T-helper 22 cell (primary cell): ENCODE results near the gene CHCHD3.
"Not testable (repeated sequence)": the region's sequence is repeated elsewhere in the genome, so short reads cannot be mapped to it uniquely, and the experiment has no call there.

ENCODE experiments used
- DNase-seq: peaks from one replicate; pipeline ENCODE4 v3.0.0-alpha.2; 2020; ENCODE audit warnings: low read depth

Gene CHCHD3

DNA sequence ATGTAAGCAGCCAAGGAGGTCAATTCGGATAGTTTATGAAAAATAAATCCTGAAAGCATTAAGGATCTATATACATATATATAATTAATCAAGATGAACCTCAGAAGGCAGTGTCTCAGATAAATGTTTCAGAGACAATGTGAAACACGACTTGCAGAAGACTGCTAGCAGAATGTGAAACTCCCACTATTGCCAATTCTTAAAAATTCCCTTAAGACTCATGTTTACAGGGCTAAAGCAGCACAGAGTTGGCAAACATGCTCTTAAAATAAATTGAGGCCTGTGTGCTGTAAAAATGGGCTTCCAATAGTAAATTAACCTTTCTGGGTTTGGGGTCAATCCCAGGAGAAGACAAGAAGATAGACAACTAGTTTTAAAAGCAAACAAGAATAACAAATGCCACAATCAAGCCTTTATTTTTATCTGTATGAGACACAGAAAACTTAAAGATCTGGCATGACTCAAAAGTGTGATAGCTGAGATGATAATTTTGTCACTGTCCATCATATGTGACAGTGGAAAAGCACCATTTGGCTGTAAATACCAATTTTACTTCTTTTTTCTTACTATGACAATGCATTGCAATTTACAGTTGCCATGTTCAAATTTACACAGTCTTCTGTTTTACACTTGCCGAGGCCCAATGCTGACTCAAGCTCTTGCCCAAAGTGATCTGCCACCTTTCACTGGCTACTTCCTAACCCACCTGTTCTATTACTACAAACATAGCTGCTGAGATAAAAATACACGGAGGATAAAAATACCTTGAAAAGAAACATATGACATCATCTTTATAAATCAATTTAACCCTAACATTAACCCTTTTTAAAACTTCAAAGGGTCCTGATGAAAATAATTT is 78.6 kb downstream of the CHCHD3 start:
- DNase-seq = no peak

DNA sequence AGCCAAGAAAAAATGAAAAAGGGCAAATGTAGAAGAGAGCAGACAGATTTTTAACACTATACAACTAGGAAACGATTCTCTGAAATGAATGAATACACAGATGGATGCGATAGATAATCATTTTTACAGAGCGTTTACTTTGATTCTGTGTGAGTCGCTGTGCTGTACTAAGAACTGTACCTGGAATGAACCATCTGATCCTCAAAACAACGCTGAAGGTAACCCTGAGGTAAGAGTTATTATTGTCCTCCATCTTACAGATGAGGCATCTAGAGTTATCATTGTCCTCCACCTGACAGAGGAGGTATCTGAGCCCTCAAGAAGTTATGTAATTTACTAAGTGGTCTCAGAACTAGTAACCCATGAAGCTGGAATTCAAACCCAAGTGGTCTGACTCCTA is 80.2 kb downstream of the CHCHD3 start:
- no peak for DNase-seq

DNA sequence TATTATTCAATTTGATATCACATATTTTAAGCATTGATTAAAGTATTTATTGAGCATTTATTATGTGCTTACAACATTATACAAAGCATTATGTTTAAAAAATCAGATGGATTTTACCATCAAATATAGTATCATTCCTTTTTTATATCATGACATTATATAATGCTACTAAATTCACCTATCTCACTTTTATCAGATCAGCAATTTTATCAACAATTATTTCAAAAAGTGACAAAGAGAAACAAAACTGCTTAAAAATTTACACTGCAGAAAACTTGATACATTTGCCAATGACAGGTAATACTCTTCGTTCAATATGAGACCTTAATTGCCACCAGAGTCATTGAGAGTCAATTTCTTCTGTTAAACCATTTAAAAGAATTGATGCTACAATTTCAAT is 82.0 kb downstream of the CHCHD3 start:
- no peak for DNase-seq

DNA sequence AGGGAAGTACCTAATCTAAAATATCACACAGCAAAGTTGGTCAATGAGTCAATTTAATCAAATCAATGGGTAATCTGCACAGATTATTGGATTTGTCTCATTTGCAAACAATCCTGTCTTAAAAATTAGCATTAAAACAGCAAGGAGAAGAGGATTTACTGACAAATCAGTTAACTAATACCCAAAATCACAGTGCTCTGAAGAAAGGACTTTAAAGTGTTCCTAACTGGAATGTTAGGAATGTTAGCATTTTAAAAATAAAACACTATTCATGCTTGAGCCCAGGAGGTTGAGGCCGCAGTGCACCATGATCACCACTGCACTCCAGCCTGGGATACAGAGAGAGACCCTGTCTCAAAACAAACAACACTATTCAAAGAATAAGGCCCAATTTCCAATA is 83.1 kb downstream of the CHCHD3 start:
- DNase-seq = no peak

DNA sequence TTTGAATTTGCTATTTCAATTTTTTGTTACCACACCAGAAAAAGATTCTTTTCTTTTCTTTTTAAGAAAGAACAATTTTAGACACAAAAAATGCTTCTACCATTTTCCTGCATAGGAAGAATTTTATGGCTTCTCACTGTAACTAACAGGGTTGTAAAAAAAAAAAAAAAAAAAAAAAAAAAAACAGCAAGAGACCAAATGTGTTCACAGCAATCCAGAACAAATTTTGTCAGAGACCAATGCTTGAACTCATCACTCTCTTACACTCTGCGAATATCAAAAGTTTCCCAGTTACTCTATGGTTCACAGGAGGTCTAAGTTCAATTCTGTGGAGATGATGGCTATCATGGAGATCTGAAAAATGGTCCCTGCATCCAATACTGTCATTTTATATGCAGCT is 84.4 kb downstream of the CHCHD3 start:
- no peak for DNase-seq

DNA sequence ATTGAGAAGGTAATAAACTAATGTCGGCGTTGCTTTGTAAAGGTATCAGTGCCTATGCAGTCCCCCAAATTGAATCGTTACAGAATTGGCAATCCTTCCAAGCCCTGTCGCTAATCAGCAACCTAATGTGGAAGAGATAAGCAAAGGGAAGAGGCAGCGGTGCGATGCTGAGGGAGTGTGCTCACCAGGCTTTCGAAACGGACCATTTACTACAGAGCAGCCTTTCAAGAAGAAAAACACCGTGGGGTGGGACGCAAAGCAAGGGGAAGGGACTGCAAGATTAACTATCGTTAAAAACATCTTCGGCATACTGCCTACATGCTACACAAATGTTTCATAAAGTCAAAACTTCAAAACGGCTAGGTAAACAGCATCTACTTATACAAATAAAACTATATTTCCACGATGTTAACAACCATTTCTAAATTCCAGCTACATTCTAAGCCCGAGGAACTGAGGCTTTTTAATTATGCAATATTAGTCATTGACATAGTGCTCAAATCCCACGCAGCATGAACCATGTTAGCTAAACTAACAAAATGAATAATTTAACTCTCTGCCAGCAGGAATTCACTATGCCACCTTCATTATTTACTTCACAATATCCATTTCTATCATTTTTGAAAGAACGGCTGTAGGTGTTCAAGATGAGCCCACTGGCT is 85.2 kb downstream of the CHCHD3 start:
- no peak for DNase-seq

DNA sequence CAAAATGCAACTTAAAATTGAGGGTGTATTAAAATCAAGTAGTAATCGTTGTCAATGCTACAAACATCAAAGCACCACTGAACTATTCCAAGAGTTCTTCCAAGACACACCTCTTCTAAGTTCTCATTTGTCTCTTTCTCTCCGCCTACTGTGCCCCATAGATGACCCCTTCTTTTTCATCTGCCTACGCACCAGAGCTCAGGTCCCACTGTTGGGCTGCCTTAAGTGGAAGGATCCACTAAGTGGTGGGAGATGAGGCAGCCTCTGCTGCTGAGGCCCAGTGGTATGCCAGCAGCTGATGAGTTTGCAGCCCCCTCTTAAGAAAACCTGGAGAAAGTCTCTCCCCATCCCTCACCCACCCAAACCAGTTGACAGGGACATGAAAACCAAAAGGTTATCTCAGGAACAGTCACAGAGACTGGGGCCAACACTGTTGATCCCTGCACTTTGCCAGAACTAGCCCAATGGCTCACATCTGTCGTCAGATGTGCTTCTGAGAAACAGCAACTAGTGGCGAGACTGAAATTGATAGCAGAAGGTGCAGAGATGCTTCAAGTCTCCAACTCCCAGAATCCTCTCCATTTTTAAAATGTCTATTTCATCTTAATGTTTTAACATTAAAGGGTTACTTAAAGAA is 88.4 kb downstream of the CHCHD3 start:
- DNase-seq = no peak

DNA sequence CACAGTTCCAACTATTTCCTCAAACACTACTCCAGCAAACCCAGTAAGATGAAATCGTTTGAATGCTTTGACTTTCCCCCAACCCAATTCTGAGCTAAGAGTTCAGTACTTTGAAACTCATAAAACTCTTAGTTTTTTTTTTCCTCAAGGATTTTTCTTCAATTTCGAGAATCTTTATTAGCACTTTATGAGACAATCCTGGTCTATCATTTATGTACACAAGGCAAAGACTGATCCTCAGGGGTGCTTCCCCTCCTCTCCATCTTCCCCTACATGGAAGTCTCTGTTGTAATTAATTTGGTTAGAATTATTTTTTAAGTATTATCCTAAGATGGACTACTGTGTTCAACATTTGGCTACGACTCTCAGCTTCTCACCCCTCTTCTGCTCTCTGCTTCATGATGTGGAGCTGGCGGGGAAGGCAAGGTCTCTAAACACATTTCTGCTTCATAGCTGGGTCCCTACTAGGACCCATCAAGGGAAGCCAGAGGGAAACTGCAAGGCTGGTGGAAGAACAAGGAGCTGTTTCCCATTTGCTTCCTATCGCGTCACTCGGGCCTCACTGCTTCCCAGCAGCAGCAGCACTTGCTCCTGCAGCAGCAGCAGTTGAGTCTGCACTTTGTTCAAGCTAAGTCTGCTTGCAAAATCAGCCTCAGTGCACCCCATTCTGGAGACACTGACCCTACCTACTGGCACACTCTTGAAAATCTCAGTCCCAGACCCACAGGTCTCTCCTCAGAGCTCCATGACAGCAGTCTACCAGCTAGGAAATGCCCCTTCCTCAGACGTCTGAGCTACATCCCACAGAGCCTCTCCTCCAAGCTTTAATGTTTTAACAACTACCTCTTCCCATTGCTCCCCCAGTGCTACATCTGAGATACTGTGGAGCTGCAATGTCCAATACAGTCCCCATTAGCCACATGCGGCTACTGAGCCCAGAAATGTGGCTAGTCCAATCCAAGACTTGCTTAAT is 90.0 kb downstream of the CHCHD3 start:
- DNase-seq = no peak

DNA sequence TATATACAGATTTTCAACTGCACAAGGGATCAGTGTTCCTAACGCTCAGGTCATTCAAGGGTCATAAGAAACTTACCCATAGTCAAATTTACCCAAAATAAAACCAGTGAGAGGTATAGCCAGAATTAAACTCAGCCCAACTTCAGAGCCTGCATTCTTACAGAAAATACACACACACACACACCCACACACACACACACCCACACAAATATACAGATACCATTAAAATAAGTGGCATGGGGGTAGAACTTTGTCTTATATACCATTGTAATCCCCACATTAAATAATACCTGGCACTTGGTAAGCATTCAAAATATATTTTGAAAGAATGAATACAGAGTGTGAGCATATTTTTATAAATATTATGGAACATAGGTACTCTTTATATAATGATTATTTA is 93.8 kb downstream of the CHCHD3 start:
- DNase-seq = no peak

DNA sequence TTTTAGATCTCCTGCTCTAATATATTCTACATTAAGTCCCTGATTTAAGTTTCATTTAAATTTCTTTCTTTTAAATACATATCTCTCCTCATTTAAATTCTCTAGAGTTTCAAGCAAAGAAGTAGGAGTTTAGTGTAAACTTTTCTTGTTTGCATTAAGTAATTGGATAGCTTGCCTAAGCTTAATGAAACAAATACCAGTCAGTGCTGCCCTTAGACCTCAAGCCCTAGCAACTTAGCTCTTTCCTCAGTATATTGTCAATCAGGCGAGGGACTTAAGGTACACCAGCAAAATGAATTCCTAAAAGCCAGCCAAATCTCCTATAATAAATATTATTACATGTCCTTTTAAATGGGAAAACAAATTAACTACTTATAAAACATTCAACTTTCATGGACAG is 101.5 kb downstream of the CHCHD3 start:
- DNase-seq = no peak

DNA sequence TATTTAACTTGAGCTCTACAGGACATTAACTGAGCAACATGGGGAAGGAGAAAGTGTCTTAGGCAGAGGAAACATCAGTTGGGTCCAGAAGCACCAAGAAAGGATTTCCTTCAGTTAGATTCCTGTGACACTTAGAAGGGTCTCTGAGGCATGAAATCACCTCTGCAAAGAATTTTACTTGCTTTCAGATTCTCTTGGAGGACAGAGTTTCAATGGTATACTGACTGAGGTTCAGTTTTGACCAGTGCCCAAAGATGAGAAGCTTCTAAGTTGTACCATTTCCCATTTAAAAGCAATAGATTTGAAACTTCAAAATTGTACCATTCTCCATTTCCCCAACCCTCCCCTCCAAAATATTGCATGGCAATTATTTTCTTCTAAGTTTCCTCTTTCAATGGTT is 102.4 kb downstream of the CHCHD3 start:
- DNase-seq = no peak

DNA sequence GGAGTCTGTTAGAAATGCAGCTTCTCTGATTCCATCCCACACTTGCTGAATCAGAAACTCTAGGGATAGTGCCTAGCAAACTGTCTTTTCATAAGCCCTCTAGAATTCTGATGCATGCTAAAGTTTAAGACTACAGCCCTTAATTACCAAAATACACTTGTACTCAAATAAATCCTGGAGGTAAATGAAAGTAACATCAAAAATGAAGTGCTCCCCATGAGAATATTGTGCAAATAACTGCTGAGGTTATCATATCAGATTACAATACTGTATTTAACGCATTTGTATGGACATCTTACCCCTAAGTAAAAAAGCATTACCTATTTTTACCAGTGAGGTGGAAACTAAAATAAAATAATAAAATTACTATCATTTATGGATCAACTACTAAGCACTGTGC is 104.7 kb downstream of the CHCHD3 start:
- no peak for DNase-seq

DNA sequence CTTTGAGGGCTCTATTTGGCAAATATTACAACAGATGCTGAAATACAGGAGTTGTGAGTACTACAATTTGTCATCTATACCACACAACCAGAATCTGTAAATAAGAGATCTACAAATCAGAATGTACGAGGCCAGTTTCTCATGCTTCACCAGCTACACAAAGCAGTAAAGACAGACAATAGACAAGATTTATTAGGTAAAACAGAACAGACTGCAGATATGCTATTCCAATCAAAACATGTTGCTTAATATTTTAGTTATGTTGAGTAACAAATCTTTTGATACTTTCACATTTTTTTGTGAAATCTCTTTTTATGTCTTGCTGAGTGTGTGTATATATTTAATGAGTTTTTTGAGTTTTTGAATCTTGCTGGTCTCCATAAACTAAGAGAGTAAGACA is 109.1 kb downstream of the CHCHD3 start:
- DNase-seq = no peak

DNA sequence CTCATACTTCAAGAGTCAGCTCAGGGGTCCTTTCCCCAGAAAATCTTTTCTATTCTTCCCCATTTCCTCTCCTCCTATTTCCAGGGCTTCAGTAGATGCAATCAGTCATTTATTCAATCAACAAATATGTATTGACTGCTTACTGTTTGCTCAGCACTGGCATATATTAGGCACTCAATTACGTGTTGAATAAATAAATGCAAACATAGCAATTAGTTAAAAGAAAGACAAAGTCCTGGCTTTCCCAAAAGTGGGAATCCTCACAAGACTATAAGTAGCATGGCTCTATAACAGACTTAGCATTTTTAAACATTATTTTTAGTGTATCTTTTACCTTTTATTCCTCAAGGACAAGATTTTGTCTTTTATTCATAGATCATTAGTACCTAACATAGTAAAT is 111.6 kb downstream of the CHCHD3 start:
- no peak for DNase-seq

DNA sequence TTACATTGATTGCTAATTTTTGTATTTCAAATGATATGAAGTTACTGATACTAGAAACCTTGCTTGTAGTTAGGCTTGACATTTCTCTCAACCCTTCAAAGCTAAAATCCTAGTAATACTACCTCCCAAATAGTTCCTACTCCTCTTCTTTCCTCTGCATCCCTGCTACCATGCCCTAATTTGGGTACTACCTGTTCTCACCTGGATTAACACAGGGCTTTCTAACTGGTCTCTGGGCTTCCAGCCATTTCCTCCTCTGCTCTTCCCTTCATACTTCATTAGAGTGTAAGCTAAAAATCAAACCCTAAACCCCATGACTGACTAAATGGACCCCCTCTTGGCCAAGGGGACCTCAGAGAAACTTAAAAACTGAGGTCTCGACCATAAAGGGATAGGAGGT is 112.4 kb downstream of the CHCHD3 start:
- DNase-seq = no peak

DNA sequence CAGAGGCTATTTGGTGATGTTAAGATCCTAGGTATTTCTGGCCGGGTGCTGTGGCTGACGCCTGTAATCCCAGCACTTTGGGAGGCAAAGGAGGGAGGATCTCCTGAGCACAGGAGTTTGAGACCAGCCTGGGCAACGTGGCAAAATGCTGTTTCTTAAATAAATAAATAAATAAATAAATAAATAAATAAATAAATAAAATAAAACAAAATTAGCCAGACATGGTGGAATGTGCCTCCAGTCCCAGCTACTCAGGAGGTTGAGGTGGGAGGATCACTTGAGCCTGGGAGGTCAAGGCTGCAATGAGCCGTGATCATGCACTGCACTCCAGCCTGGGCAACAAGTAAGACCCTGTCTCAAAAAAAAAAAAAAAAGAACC is 114.4 kb downstream of the CHCHD3 start:
- DNase-seq = not testable (repeated sequence)

DNA sequence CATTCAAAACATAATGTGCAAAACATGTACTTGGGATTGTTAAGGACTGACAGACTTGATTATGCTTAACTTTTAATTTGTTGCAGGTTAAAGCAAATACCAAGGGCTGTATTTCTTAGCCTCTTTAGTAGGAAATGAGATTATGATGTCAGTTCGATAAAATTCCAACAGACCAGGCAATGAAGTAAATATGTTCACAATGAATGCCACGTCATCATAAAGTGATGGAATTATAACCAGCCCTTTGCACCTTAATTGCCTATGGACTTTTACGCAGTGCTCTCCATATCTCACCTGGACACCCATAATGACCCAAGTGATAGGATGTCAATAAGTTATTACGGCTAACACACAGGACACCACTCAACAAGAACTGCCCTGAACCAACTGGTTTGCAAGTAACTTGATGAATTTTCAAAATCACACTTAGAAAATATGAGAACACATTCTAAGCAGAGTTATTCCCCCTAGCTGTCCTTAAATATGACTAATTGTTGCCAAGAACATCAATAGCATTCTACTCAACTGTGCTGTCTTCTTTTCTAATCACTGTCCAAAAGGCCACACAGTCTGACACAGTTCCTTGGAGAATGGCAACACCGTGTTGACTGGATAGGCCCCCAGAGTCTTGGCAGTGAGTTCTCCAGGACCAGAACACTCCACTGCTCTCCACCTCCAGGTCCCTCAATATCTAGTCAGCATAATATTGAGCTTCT is 115.0 kb downstream of the CHCHD3 start:
- DNase-seq = no peak

DNA sequence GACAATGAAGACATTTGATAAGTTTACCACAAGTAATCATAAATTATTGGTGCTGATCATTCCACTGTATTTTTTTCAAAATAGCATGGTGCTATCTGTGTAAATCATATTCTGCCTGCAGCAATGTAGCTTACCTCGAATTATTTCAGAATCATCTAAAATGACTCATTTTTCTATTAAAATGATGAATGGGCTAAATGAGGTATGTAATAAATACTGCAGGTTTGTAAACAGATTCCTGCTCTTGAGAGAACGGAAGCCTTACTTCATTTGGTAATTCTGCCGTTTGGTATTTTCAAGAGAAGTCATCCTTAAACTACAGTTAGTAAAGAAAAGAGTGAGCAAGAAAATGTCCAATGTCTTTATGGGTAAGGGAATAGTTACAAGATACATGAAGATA is 115.9 kb downstream of the CHCHD3 start:
- no peak for DNase-seq

DNA sequence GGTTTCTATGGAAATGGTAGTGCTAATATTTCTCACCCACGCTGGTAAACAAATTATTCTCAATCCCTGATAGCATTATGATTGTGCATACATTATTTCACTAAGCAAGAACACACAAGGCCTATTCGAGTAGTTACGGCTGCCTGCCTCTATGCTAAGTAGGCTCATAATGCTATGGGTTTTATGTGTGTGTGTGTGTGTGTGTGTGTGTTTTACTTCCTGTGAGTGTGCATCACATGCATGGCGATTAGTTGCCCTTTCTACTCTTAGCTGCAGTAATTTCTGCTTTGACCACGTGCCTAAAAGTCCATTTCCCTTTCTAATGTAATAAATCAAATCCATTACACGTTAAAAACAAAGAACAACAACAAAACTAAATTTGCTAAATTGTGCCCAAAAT is 117.0 kb downstream of the CHCHD3 start:
- no peak for DNase-seq

DNA sequence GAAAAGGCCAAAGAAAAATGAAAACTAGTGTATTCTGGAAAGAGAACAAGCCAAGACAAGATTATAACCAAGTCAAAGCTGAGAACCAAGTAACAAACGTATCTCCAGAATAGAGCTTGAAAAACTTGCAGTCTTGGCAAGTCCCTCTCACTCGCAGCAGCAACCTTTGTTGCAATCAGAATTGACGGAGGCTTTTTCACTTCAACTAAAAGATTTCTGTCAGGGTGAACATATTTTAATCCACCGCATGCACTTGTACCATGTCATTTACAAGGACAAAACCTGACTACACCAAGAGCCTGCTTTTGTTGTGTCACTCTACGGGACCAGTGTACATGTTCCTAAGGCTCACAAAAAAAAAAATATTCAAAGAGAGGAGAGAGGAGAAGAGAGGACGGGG is 122.0 kb downstream of the CHCHD3 start:
- DNase-seq = no peak

DNA sequence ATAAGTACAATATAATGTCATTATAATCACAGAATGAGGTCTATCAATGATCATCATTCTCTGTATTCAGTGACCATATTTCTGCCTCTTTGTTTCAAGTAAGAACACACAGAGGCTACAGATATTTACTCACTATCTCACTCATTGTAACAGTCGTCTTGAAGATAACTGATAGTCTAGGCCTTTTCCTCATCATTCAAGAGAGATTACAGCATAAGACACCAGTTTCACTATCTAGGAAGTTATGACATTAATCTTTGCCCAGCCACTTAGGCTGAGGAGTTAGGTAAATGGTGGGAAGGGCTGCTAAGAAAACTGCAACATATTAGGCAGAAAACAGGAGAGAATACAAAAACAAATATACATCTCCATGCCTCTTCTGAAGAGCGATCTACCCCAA is 125.3 kb downstream of the CHCHD3 start:
- no peak for DNase-seq

DNA sequence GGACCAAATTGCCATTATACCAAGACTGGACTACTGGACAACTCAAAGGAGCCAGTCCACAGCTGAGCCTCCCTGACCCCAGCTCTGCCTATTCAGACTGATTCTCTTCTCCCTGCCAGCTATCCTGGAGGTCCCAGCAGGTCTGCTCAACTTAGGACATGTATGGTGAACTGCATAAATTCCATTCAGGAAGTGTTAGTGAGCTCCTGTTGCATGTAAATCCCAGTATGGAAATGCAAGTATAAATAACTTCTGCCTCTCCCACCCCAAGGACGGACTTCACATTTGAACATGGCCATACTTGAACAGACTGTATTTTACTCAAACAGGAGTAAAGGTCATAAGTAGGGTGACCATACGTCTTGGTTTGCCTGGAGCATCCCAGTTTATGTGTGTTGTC is 128.4 kb downstream of the CHCHD3 start:
- no peak for DNase-seq
